Upper lobe of left lung (tissue), 6 donors: ENCODE data around the gene HIF1A. TPM values are rescaled to one million over a fixed set of nuclear protein-coding genes. Genes with fewer than 3 reads are reported as not detected.

Experiments used
- ATAC-seq, 2 donors: fragments of 200-7000 bp; cut with Tn5 transposase; one replicate each; pipeline ENCODE4 v1.9.1; 2022; ENCODE audit warnings: mild to moderate bottlenecking in 2 of 2, moderate library complexity in 2 of 2; ENCODE audit not compliant: low FRiP score in 2 of 2
- DNase-seq, 2 donors: peaks; one replicate each; pipeline ENCODE4 v3.0.0-alpha.2; 2019 to 2020
- H3K27ac ChIP-seq, 4 donors: fragments of 200-600 bp; sonication (generic); one replicate each; pipeline ENCODE4 v1.5.1; 2016 to 2019
- H3K27me3 ChIP-seq, 4 donors: fragments of 200-600 bp; sonication (generic); one replicate each; pipeline ENCODE4 v1.5.1; 2017 to 2019
- H3K36me3 ChIP-seq, 4 donors: fragments of 200-600 bp; sonication (generic); one replicate each; pipeline ENCODE4 v1.5.1; 2016 to 2019
- H3K4me1 ChIP-seq, 4 donors: fragments of 200-600 bp; sonication (generic); one replicate each; pipeline ENCODE4 v1.5.1; 2018 to 2019
- H3K4me3 ChIP-seq, 4 donors: fragments of 200-600 bp; sonication (generic); one replicate each; pipeline ENCODE4 v1.5.1; 2017 to 2019; ENCODE audit warnings: mild to moderate bottlenecking in 2 of 4, moderate library complexity in 1 of 4
- H3K9me3 ChIP-seq, 4 donors: fragments of 200-600 bp; sonication (generic); one replicate each; pipeline ENCODE4 v1.5.1; 2018 to 2019
- CTCF ChIP-seq, 6 experiments: fragments of 450-650 bp in 4 of 6; fragments of 200-600 bp in 2 of 6; sonication (generic) in 2 of 6; IDR thresholded peaks; one replicate each; pipeline ENCODE4 v1.5.1; 2016 to 2019; ENCODE audit warnings: antibody characterized with exemption in 6 of 6
- EP300 ChIP-seq, 4 donors: sonication (generic); formaldehyde crosslinking; IDR thresholded peaks; one replicate each; pipeline ENCODE4 v1.5.1; 2017; ENCODE audit warnings: antibody characterized with exemption in 4 of 4, control low read depth in 2 of 4
- POLR2A ChIP-seq, 4 donors: fragments of 450-650 bp; IDR thresholded peaks; one replicate each; pipeline ENCODE4 v1.5.1; 2016 to 2017; ENCODE audit warnings: antibody characterized with exemption in 4 of 4, mild to moderate bottlenecking in 2 of 4
- POLR2AphosphoS5 ChIP-seq, 2 donors: sonication (generic); formaldehyde crosslinking; IDR thresholded peaks; one replicate each; pipeline ENCODE4 v1.5.1; 2017; ENCODE audit warnings: antibody characterized with exemption in 2 of 2
- WGBS, 2 donors: methylation state at CpG; one replicate each; pipeline ENCODE4 v1.1.5; 2017 to 2018; 5-methylcytosine and 5-hydroxymethylcytosine counted together
- total RNA-seq, 6 donors: library from RNA; depleted of rRNA in 4 of 6; stranded (reverse); fragments of >200 nt in 4 of 6; gene quantifications; one replicate each; pipeline versions ENCODE4 v1.1.0 to v1.2.1, GENCODE V29; 2016 to 2021
- donor health status: DM: no; HTN: no; CAD: no; lungs with moderate emphysema.
- donor health status: DM: no; HTN: yes; CAD: no; lungs with severe emphysema.

HIF1A gene
- total RNA-seq, 6 donors from 2014 or later, result 72.1 to 131 (median 116) TPM

- peak overlapping the region in 3 of 4 donors; percentile 14 to 63 (median 45) for H3K27ac ChIP-seq
- WGBS, 2 donors, result 22 to 25% methylated on average over 3 of the region's 3 CpGs
- TF ChIP-seq EP300 (IDR thresholded peaks at IDR 0.05) (no peak), CTCF (IDR thresholded peaks at IDR 0.05) (no peak), POLR2A (IDR thresholded peaks at IDR 0.05) (no peak), POLR2AphosphoS5 (IDR thresholded peaks at IDR 0.05) (no peak)
- DNase-seq (no peak), ATAC-seq (no peak)
- H3K9me3 ChIP-seq, result no peaks in the 10 kb centered on the region
- no peak overlapping the region for H3K4me3 ChIP-seq
- H3K4me1 ChIP-seq, result peaks cover 0 to 19% (median 10%) of the 10 kb centered on the region in 4 donors
- no peaks in the 10 kb centered on the region for H3K27me3 ChIP-seq
- no peaks in the 10 kb centered on the region for H3K36me3 ChIP-seq
Measured at GRCh38 chr14:61671082-61671481, 24.2 kb upstream of the HIF1A start.

GRCh38 chr14:61672796-61673195, 22.5 kb upstream of the HIF1A start:
- 86 to 87% methylated on average over 7 of the region's 7 CpGs for whole genome bisulfite sequencing, 2 donors
- no peak for DNase-seq
- Histone ChIP-seq H3K27me3 (no peaks in the 10 kb centered on the region), H3K27ac (no peak overlapping the region), H3K4me1 (peaks cover 0 to 19% (median 10%) of the 10 kb centered on the region in 4 donors), H3K4me3 (no peak overlapping the region), H3K9me3 (no peaks in the 10 kb centered on the region), H3K36me3 (no peaks in the 10 kb centered on the region)
- ATAC-seq, result no peak
- no peak for TF ChIP-seq EP300 (IDR thresholded peaks at IDR 0.05)
- no peak for TF ChIP-seq POLR2A (IDR thresholded peaks at IDR 0.05)
- TF ChIP-seq POLR2AphosphoS5 (IDR thresholded peaks at IDR 0.05), result no peak
- TF ChIP-seq CTCF (IDR thresholded peaks at IDR 0.05), result no peak

- no peak for TF ChIP-seq EP300 (IDR thresholded peaks at IDR 0.05)
- no peak for TF ChIP-seq POLR2AphosphoS5 (IDR thresholded peaks at IDR 0.05)
- no peak for TF ChIP-seq POLR2A (IDR thresholded peaks at IDR 0.05)
- no peak for TF ChIP-seq CTCF (IDR thresholded peaks at IDR 0.05)
- H3K4me3 ChIP-seq, result no peak overlapping the region
- DNase-seq (no peak), ATAC-seq (no peak)
- peaks cover 0 to 14% (median 9%) of the 10 kb centered on the region in 4 donors for H3K4me1 ChIP-seq
- 53 to 62% methylated on average over 5 of the region's 5 CpGs for WGBS, 2 donors
- H3K36me3 ChIP-seq, result no peaks in the 10 kb centered on the region
- no peaks in the 10 kb centered on the region for H3K27me3 ChIP-seq
- no peaks in the 10 kb centered on the region for H3K9me3 ChIP-seq
- no peak overlapping the region for H3K27ac ChIP-seq
Measured at GRCh38 chr14:61673305-61673704, 22.0 kb upstream of the HIF1A start.

GRCh38 chr14:61675291-61675690, 20.0 kb upstream of the HIF1A start:
- no peaks in the 10 kb centered on the region for H3K36me3 ChIP-seq
- peaks cover 0 to 11% (median 8%) of the 10 kb centered on the region in 4 donors for H3K4me1 ChIP-seq
- H3K27me3 ChIP-seq, result no peaks in the 10 kb centered on the region
- DNase-seq, result no peak
- H3K9me3 ChIP-seq, result no peaks in the 10 kb centered on the region
- TF ChIP-seq EP300 (IDR thresholded peaks at IDR 0.05), result no peak
- TF ChIP-seq CTCF (IDR thresholded peaks at IDR 0.05), result no peak
- no peak for TF ChIP-seq POLR2AphosphoS5 (IDR thresholded peaks at IDR 0.05)
- no peak for TF ChIP-seq POLR2A (IDR thresholded peaks at IDR 0.05)
- ATAC-seq, result no peak
- no peak overlapping the region for H3K27ac ChIP-seq
- 76 to 98% methylated on average over 3 of the region's 3 CpGs for WGBS, 2 donors
- H3K4me3 ChIP-seq, result no peak overlapping the region

- ATAC-seq, result no peak
- DNase-seq, result no peak
- H3K27me3 ChIP-seq, result no peaks in the 10 kb centered on the region
- TF ChIP-seq POLR2A (IDR thresholded peaks at IDR 0.05), result no peak
- peak in 1 of 4 donors; percentile 17 for TF ChIP-seq EP300 (IDR thresholded peaks at IDR 0.05)
- H3K4me1 ChIP-seq, result no peaks in the 10 kb centered on the region
- H3K9me3 ChIP-seq, result no peaks in the 10 kb centered on the region
- H3K36me3 ChIP-seq, result no peaks in the 10 kb centered on the region
- peak overlapping the region in 1 of 4 donors; percentile 57 for H3K27ac ChIP-seq
- no peak overlapping the region for H3K4me3 ChIP-seq
Measured at GRCh38 chr14:61677479-61677878, 17.8 kb upstream of the HIF1A start.
